ENCODE results near the gene RP9.
"Not testable (repeated sequence)": the region's sequence is repeated elsewhere in the genome, so short reads cannot be mapped to it uniquely, and the experiment has no call there.

DNA sequence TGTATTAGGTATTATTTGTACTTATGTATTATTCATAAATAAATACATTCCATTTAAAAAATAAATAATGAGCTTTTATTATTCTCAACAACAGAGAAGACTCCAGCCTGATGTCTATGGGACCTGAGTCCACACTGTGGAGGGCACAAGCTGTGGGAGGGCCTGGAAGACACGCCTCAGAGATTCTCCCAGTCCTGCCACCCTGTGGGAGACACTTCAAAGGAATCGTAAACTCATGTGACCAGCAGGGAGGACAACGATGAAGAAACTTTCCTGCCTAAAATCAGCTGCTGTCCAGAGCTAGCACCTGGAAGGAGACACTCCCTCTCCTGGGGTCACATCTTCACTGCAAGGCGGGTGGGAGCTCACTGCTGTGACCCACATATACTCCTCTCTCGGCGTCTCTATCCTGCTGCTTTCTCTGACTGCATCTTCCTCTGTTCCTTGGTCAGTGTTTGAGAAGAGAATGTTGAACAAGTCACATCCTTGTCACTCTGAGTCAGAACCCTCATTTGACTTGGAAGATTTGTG is 14.4 kb downstream of the RP9 start:
- TF ChIP-seq, protein P1, sequence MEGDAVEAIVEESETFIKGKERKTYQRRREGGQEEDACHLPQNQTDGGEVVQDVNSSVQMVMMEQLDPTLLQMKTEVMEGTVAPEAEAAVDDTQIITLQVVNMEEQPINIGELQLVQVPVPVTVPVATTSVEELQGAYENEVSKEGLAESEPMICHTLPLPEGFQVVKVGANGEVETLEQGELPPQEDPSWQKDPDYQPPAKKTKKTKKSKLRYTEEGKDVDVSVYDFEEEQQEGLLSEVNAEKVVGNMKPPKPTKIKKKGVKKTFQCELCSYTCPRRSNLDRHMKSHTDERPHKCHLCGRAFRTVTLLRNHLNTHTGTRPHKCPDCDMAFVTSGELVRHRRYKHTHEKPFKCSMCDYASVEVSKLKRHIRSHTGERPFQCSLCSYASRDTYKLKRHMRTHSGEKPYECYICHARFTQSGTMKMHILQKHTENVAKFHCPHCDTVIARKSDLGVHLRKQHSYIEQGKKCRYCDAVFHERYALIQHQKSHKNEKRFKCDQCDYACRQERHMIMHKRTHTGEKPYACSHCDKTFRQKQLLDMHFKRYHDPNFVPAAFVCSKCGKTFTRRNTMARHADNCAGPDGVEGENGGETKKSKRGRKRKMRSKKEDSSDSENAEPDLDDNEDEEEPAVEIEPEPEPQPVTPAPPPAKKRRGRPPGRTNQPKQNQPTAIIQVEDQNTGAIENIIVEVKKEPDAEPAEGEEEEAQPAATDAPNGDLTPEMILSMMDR (IDR thresholded peaks at IDR 0.05), result not testable (repeated sequence)
- not testable (repeated sequence) for TF ChIP-seq POLR2A (IDR thresholded peaks at IDR 0.05)
